GM18907 (cell line): ENCODE data around the gene MB.

Source experiments
- ATAC-seq: cut with Tn5 transposase; IDR thresholded peaks from one replicate; pipeline ENCODE4 v1.9.1; 2021; ENCODE audit warnings: mild to moderate bottlenecking, moderate library complexity; ENCODE audit not compliant: unreplicated experiment

Gene MB

GRCh38 chr22:35578836-35579575, 38.1 kb downstream of the MB start:
- ATAC-seq: no peak

GRCh38 chr22:35577799-35578659, 39.1 kb downstream of the MB start:
- ATAC-seq: no peak

- no peak for ATAC-seq
These were observed 40.5 kb downstream of the MB start for GRCh38 chr22:35576671-35577070.

GRCh38 chr22:35575116-35575748, 41.9 kb downstream of the MB start:
- ATAC-seq: no peak

GRCh38 chr22:35572556-35572955, 44.6 kb downstream of the MB start:
- ATAC-seq: no peak

GRCh38 chr22:35570686-35571194, 46.4 kb downstream of the MB start:
- ATAC-seq: no peak

- ATAC-seq: no peak
These were observed 47.2 kb downstream of the MB start for GRCh38 chr22:35569916-35570315.

- no peak for ATAC-seq
These were observed 48.1 kb downstream of the MB start for GRCh38 chr22:35568751-35569739.

- no peak for ATAC-seq
These were observed 49.6 kb downstream of the MB start for GRCh38 chr22:35567351-35568141.

- ATAC-seq: no peak
These were observed 51.9 kb downstream of the MB start for GRCh38 chr22:35564975-35565867.

- ATAC-seq: no peak
These were observed 53.9 kb downstream of the MB start for GRCh38 chr22:35563211-35563610.

GRCh38 chr22:35561796-35562526, 55.2 kb downstream of the MB start:
- no peak for ATAC-seq

GRCh38 chr22:35560824-35561223, 56.3 kb downstream of the MB start:
- no peak for ATAC-seq

GRCh38 chr22:35560366-35560765, 56.8 kb downstream of the MB start:
- no peak for ATAC-seq

GRCh38 chr22:35559354-35560005, 57.6 kb downstream of the MB start:
- ATAC-seq: no peak

- no peak for ATAC-seq
These were observed 58.4 kb downstream of the MB start for GRCh38 chr22:35558719-35559118.

GRCh38 chr22:35558031-35558430, 59.1 kb downstream of the MB start:
- ATAC-seq: no peak
